Lower leg skin (tissue), 3 donors: ENCODE measurements around the gene OCA2.

Source experiments
- POLR2A ChIP-seq, 2 donors: fragments of 450-650 bp; IDR thresholded peaks; one replicate each; pipeline ENCODE4 v1.6.1; 2016 to 2017; ENCODE audit warnings: antibody characterized with exemption in 2 of 2, mild to moderate bottlenecking in 1 of 2, moderate library complexity in 1 of 2
- TF ChIP-seq, protein P1 (sequence below), 3 donors: fragments of 450-650 bp; IDR thresholded peaks; one replicate each; pipeline ENCODE4 v1.5.1; 2016; ENCODE audit warnings: antibody characterized with exemption in 3 of 3, mild to moderate bottlenecking in 3 of 3, moderate library complexity in 2 of 3

DNA sequence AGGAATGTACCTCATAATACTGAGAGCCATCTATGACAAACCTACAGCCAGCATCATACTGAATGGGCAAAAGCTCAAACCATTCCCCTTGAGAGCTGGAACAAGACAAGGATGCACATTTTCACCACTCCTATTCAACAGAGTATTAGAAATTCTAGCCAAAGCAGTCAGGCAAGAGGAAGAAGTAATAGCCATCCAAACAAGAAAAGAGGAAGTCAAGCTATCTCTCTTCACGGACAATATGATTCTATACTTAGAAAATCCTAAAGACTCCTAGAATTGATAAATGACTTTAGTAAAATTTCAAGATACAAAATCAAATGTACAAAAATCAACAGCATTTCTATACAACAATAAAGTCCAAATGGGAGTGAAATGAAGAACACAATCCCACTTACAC is 30.2 kb downstream of the OCA2 start:
- TF ChIP-seq, protein P1, sequence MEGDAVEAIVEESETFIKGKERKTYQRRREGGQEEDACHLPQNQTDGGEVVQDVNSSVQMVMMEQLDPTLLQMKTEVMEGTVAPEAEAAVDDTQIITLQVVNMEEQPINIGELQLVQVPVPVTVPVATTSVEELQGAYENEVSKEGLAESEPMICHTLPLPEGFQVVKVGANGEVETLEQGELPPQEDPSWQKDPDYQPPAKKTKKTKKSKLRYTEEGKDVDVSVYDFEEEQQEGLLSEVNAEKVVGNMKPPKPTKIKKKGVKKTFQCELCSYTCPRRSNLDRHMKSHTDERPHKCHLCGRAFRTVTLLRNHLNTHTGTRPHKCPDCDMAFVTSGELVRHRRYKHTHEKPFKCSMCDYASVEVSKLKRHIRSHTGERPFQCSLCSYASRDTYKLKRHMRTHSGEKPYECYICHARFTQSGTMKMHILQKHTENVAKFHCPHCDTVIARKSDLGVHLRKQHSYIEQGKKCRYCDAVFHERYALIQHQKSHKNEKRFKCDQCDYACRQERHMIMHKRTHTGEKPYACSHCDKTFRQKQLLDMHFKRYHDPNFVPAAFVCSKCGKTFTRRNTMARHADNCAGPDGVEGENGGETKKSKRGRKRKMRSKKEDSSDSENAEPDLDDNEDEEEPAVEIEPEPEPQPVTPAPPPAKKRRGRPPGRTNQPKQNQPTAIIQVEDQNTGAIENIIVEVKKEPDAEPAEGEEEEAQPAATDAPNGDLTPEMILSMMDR (IDR thresholded peaks at IDR 0.05), result no peak
- no peak for TF ChIP-seq POLR2A (IDR thresholded peaks at IDR 0.05)
